ENCODE data around the gene AQP6.

AQP6 gene

GRCh38 chr12:49957570-49957967 is 15.2 kb upstream of the AQP6 start:
- no peak for DNase-seq

DNA sequence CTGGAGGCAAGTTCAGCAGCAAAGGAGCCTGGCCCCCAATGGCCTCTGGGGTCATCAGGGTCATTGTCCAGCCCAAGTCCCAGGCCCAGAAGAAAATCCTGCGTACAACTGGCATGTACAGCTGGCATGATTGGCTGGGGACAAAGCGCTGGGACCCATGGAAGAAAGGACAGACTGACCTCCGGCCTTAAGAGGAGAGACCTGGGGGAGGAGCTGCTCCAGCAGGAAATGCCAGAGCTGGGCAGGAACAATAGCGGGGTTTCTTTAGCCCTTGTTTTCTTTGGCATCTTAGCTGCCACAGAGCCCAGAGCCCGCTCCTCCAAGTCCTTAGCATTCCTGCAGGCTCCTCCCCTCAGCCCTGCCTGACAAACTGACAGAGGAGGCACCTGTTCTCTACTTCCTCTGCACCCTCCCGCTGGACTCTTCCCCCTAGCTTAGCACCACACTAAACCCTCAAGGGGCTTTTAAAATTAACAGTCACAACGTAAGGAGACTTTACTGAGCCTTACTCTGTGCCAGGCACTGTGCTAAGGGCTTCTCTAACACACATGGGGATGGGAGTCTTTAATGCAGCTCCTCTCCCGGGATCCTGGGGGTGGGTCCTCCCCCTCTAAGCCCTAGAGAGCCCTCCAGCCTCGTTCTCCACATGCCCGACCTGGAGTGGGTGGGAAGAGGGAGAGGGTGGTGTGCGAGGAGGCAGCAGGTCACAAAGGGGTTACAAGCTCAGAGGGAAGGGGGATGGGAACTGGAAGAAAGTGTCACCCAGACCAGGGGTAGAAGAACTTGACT is 12.9 kb upstream of the AQP6 start:
- DNase-seq = peak; percentile 64

DNA sequence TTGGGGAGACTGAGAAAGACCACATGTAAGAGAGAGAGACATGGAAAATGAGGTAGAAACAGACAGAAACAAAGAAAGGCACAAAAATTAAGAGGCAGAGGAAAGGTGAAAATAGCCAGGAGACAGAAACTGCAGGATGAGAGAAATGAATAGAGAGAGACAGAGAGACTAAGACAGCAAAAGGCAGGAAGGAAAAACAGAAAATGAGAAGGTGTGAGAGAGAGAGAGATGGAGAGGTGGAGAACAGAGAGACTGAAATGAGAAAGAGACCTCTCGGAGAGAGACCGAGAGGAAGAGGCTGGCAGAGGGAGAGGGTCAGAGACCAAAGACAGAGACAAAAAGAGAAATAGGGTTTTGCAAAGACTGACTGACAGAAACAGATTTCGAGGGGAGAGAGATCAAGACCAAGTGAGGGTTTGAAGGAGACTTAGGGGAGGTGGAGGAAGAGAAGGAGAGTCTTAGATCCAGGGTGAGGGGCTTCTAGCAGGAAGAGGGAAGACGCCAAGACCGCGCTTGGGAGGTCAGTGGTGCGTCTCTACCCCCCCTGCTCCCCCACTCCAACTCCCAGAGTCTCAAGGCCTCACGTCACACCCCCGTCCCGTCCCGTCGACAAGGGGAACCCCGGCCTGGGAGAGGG is 12.2 kb upstream of the AQP6 start:
- DNase-seq = no peak

DNA sequence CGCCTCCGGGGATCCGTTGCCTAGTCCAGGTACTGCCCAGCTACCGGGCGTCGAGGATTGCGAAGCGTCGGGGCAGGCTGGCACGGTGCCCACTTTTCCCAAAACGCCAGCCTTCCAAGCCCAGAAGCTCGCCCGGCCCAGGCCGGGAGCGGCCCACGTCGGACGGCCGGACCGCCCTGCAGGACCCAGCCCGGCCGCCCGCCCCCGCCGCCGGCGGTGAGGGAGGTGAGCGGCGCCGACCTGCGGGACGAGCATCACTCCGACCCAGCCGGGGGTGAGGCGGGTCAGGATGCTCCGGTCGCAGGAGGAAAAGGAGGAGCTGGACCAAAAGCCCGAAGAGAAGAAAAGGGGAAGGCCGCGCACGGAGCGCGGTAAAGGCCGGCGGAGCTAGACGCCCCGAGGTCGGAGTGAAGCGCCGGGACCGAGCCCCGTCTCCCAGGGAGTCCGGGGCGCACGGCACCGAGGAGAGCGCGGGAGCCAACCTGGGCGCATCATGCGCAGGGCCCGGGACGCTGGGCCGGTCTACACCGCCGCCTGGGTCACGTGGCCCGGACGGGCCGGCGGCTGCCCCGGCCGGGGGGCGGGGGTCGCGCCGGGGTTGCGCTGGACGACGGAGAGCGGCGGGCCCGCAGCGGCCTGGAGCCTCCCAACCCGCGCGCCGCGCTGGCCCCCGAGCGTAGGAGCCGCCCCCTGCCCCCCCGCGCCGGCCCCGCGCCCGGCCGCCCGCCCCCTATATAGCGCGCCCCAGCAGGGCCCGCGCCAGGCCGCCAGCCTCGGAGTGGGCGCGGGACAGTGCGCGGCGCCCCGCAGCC is 11.4 kb upstream of the AQP6 start, which contains the start of gene AQP5:
Gene AQP5 (plus strand): TSS at position 762 of the 812 bp plus-strand sequence. CDS start 146 bp downstream, outside the sequence.
- no peak for DNase-seq

DNA sequence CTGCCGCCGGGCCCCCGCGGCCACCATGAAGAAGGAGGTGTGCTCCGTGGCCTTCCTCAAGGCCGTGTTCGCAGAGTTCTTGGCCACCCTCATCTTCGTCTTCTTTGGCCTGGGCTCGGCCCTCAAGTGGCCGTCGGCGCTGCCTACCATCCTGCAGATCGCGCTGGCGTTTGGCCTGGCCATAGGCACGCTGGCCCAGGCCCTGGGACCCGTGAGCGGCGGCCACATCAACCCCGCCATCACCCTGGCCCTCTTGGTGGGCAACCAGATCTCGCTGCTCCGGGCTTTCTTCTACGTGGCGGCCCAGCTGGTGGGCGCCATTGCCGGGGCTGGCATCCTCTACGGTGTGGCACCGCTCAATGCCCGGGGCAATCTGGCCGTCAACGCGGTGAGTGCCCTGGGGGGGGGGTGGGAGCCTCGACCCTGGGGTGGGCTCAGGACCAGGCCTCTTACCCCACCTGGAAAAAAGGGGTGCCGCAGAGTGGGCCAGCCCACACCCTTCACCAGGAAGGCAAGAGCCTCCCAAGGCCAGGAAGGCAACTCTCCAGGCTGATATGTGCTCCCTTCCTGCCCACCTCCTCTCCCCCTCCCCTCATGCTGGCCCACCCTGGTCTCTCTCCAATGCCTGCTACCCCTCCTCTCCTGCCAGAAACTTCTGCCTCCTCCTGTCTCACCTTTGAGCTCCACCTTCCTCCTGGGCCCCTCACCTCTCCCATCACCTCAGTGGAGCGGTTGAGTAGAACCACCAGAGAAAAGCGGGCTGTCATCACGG is 10.6 kb upstream of the AQP6 start:
- no peak for DNase-seq

GRCh38 chr12:49962861-49963765 is 9.6 kb upstream of the AQP6 start:
- DNase-seq = no peak

DNA sequence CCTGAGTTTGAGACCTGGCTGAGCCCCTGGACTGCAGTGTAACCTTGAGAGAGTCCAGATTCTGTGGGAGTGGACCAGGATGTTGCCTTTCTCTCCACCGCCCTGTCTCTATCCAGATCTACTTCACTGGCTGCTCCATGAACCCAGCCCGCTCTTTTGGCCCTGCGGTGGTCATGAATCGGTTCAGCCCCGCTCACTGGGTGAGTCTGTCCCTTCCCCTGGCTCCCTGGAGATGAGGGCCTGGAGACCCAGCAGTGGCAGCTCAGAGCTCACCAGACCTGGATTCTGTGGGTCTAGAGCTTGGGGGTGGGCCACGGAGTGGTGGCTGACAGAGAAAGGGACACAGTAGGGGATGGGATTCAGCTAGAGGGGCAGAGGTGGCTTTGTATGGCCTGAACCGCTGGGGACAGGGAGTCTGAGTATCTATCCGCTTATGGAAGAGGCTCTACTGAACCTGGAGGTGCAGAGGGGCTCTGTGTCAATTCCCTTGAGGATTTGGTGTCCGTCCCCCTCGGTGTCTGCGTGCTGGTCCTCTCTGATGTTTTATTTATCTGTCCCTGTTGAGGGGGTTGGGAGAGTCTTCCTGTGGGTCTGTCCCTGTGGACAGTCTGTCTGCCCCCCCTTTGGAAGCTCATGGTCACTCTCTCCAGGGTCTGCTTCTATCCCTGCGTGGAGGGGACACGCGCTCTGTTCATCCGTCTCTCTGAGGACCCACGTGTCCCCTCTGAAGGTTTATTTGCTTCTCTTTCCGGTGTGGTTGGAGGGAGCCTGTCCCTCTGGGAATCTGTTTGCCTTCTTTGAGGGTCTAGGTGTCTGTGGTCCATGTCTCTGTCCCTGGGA is 8.6 kb upstream of the AQP6 start:
- DNase-seq = no peak

GRCh38 chr12:49964849-49965624 is 7.7 kb upstream of the AQP6 start:
- no peak for DNase-seq

- DNase-seq = no peak
These were observed 6.9 kb upstream of the AQP6 start for GRCh38 chr12:49965836-49966235.

- DNase-seq = no peak
These were observed 6.2 kb upstream of the AQP6 start for GRCh38 chr12:49966511-49967041.

DNA sequence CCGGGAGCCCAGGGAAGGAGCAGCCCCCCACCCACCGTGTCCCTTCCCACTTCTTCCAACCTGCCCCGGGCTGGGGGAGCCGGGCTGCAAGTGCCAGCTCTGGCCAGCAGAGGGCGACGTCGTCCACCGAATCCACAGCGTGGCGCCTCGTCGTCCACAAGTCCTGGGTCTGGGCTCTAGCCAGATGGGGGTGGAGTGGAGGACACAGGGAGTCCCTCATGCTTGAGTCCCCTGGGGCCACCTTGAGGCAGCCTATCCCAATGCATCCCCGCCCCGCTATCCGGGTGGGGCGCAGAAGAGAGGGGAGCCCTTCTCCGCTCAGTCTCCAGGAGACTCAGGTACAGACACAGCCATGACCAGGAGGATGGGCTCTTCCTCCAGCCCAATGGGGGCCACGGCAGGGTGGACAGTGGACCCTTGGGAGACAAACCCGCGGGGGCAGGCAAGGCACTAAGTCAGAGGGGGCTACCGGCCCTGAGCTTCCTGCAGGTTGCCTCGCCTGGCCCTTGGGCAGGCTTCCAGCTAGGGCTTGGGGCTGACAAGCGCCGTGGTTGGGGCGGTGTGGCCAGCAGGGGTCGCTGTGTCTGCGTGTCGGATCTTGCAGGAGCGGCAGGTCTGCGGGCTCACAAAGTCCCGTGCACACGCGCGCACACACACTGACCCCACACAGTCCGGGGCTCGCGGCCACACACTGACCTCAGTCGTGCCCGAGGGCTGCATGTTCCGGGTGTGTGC is 5.5 kb upstream of the AQP6 start:
- DNase-seq = peak; percentile 96

DNA sequence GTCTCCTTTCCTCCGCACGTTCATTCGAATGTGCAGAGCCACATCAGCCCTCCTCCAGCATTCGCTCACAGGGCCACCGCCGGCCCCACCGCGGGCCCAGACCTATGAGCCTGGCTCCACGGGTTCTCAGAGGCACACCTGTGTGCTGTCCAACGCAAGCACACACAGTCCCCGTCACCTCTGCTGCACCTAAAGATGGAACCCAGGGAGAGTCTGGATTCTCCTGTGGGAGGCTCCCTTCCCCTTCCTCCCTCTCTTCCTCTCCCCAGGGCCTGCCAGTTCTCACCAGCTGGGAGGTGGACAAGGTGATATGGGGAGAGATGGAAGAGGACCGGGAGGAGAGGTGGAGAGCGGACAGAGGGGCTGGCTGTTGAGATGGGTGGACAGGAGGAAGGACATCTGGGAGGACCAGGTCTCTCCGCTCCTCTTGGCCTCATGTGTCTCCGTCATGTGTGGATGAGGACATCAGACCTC is 4.9 kb upstream of the AQP6 start:
- DNase-seq = no peak

GRCh38 chr12:49968471-49968870 is 4.3 kb upstream of the AQP6 start:
- no peak for DNase-seq

DNA sequence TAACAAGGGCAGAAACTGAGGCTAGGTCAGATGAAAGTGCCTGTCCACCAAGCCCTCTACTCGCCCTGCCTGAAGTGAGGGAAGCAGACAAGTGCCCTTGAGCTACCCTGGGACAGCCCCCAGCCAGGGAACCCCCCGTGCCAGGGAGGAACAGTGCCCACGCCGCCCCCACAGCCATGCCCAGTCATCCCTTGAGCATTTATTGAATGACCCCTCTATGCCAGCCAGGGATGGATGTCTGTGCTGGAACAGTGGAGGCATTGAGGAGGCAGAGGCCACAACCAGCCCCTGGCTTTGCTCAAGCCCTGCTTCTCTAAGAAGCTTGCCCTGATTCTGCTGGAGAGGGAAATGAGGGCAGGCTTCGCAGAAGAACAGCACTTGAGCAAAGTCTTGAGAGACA is 3.7 kb upstream of the AQP6 start:
- no peak for DNase-seq

- no peak for DNase-seq
These were observed 2.9 kb upstream of the AQP6 start for GRCh38 chr12:49969651-49970429.

GRCh38 chr12:49970658-49971057 is 2.1 kb upstream of the AQP6 start:
- no peak for DNase-seq

- DNase-seq = no peak
These were observed 1.6 kb upstream of the AQP6 start for GRCh38 chr12:49971141-49971540.

DNA sequence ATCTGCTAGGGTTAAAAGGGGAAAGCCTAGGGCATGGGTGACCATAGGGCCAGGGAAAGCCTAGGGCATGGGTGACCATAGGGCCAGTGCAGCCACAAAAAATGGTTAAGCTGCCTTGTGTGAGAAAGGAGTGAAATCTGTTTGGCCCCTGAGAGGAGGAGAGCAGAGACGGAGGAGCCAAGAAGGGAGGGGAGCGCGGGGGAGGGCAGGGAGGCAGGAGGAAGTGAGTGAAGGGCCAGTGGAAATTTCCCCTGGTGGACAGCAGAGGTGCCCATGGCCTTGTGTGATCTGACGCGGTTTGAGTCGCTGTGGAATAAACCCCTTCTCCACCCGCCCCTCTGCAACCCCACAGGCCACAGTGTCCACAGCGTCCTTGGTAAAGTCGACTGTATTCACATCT is 618 bp upstream of the AQP6 start:
- DNase-seq = no peak

Measured in eye (tissue), 1 donor.